GM12873 (cell line): ENCODE data around the gene OR2F1.

Experiments
- TF ChIP-seq, protein P1 (sequence below): IDR thresholded peaks from 2 replicates; pipeline ENCODE4 v1.5.1; 2012; ENCODE audit warnings: low read depth, mild to moderate bottlenecking, moderate library complexity, low read length, control low read depth; ENCODE audit not compliant: insufficient read depth; ENCODE audit errors: missing control alignments

Gene OR2F1

DNA sequence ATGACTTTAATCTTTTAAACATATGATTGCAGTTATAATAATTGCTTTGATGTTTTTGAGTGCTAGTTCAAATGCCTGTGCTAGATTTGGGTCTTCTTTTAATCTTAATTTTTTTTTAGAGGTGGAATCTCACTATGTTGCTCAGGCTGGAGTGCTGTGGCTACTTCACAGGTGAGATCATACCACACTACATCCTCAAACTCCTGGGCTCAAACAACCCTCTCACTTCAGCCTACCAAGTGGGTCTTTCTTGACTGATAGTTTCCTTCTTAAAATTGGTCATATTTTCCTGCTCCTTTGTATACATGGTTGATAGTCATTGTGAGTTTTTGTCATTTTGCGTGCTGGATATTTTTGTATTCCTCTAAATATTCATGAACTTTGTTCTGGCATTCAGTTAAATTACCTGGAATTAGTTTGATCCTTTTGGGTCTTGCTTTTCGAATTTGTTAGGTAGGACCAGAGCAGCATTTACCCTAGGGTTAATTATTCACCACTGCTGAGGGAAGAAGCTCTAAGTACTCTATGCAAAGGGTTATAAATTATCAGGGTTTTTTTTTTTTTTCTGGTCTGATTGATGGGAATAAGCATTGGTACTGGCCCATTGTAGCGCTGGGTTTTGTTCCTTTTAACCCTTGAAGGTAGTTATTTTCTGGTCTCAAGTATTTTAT, 40.6 kb upstream of the OR2F1 start:
- TF ChIP-seq, protein P1, sequence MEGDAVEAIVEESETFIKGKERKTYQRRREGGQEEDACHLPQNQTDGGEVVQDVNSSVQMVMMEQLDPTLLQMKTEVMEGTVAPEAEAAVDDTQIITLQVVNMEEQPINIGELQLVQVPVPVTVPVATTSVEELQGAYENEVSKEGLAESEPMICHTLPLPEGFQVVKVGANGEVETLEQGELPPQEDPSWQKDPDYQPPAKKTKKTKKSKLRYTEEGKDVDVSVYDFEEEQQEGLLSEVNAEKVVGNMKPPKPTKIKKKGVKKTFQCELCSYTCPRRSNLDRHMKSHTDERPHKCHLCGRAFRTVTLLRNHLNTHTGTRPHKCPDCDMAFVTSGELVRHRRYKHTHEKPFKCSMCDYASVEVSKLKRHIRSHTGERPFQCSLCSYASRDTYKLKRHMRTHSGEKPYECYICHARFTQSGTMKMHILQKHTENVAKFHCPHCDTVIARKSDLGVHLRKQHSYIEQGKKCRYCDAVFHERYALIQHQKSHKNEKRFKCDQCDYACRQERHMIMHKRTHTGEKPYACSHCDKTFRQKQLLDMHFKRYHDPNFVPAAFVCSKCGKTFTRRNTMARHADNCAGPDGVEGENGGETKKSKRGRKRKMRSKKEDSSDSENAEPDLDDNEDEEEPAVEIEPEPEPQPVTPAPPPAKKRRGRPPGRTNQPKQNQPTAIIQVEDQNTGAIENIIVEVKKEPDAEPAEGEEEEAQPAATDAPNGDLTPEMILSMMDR, result no peak

DNA sequence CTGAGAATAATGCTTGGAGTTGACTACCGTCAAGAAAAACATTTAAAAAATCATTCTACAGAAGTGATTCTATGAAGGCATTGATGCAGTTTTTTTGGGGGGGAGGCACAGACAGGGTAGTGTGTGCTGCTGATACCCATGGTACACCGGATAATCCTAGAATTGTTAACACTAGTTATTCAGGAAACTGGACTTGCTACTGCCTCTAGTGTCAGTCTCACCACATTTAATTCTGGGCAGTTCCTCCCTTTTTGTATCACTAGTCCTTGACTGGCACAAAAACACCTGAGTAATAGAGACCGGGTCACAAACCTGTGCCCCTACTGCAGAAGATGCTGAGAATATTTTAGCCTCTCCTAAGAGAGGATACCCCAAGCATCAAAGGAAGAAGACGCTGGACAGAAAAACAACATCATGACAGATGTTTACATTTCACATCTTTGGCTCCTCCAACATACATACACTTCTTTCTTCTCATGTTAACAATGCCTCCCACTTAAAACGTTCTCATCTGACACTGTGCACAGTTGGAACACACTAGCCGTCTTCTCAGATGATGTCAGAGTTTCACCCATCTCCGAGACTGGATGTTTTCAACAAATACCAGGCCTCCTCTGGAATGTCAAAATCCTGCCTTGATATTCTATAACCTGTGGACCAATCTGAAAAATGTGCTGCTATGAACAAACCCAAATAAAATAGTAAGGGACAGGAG, 39.5 kb upstream of the OR2F1 start:
- TF ChIP-seq, protein P1, result peak; percentile 20

DNA sequence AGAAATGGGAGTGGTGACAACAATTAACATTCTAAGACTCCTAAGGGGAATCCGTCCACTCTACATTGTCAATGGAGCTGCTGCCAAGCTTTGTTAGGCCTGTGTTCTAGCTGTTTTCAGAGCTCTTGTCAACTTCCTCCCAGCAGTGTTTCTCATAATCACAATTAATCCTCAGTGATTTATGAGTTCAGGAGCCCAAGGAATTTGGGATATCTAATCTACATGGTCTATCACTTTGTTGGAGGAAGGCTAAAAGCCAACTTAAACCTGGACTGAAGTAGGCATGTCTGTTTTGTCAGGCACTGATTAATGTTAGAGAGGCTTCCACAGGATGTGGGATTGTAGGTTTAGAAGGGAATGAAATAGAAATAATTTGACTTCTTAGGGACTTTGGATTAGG, 29.8 kb upstream of the OR2F1 start:
- TF ChIP-seq, protein P1, result no peak

DNA sequence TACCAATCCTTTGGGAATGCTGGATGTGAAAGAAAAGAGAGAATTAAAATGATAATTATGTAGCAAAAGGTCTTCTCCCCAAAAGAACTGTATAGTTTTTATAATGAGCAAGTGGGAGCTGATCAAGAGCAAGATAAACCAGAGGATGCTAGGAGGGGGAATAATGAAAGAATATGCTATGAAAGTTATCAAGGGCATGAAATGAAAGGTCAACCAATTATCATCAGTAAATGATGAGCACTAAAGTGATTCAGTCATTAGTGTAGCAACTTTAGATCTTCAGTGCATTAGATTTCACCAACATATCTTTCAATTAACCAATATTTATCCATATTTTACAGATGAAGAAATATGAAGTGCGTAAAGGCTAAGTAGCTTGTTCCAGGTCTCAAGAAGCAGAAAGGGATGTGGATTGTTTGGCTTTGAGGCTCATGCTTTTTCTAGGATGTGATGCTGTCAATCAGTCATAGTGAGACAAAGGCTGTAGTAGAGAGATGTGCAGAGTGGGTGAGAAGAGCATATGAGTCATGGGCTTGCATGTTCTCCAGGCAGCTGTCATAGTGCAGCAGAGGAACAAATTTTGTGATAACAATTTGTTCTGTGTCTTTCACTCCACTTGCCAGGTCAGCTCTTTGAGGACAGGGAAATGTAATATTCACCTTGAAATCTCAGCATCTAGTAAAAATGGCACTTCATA, 25.3 kb upstream of the OR2F1 start:
- TF ChIP-seq, protein P1, result no peak

DNA sequence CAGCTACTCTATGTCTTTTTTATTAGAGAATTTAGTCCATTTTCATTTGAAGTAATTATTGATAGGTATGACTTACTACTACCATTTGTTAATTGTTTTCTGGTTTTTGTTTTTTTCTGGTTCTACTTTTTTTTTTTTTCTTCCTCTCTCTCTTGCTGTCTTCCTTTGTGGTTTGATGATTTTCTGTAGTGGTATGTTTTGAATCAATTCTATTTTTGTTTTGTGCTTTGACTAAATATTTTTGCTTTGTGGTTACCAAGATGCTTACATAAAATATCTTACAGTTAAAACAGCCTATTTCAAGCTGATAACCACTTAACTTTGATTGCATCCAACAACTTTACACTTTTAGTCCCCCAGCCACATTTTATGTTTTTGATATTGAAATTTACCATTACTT, 22.9 kb upstream of the OR2F1 start:
- TF ChIP-seq, protein P1, result no peak

DNA sequence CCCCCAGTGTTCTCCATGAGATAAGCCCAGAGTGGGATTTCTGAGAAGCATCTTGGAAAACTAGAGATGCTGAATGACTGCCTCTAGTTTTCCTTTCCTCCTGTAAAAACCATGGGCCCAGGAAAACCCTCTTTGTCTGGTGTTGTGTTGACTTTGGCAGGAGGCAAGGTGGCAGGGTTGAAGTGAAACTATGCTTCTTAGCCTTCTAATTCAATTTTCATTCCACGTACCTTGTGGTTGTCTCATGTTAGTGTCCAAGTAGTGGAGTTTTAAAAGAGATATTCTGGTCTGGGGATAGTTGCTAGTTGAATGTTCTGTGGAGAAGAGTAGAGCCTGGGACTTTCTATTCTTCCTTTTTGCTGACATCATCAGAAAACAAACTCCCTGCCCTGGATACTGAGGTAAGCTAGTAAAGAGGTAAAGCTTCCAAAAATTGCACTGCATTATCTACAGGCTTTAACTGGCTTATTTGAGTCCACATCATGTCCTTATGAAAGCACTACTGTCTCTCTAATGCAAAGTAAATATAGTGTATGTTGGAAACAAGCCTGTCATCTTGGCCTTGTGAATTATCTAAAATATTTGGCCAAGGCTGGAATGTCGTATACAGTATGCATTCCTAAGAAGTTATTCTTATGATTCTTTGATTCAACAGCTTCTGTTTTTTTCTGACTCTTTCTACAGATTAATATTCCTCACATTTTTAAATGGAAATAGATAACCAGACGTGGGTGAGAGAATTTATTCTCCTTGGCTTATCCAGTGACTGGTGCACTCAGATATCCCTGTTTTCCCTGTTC, 19.9 kb upstream of the OR2F1 start, which contains the start of gene OR2F2:
OR2F2 (plus strand) TSS at position 708 of the 800 bp plus-strand sequence; CDS start at position 708, 0 bp downstream.
- TF ChIP-seq, protein P1, result no peak
